GM20000 (cell line): Measurements from ENCODE around the gene SLC17A9.

ENCODE experiments used
- DNase-seq: peaks from one replicate; pipeline ENCODE4 v3.0.0; 2012; ENCODE audit warnings: low spot score
- TF ChIP-seq, protein P1 (sequence below): IDR thresholded peaks from 2 replicates; pipeline ENCODE4 v1.5.1; 2012; ENCODE audit warnings: mild to moderate bottlenecking, control low read depth; ENCODE audit errors: extremely low read depth, missing control alignments

The SLC17A9 gene

DNA sequence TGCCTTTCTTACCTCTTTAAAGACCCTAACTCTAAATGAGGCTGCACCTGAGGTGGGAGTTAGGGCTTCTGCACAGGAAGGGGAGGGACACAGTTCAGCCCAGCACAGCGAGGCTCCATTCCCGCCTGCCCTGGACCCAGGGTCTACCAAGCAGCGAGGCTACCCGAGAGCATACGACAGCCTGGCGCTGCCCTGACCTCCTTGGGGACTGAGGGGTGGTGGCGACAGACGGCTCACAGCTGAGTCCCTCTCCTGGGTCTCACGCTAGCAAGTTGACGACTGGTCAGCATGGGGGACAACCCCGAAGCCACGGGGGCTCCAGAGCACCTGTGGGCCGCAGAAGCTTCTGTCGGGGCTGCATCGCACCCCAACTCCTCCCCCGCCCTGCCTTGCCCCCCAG lies 24.4 kb downstream of the SLC17A9 start:
- TF ChIP-seq, protein P1, sequence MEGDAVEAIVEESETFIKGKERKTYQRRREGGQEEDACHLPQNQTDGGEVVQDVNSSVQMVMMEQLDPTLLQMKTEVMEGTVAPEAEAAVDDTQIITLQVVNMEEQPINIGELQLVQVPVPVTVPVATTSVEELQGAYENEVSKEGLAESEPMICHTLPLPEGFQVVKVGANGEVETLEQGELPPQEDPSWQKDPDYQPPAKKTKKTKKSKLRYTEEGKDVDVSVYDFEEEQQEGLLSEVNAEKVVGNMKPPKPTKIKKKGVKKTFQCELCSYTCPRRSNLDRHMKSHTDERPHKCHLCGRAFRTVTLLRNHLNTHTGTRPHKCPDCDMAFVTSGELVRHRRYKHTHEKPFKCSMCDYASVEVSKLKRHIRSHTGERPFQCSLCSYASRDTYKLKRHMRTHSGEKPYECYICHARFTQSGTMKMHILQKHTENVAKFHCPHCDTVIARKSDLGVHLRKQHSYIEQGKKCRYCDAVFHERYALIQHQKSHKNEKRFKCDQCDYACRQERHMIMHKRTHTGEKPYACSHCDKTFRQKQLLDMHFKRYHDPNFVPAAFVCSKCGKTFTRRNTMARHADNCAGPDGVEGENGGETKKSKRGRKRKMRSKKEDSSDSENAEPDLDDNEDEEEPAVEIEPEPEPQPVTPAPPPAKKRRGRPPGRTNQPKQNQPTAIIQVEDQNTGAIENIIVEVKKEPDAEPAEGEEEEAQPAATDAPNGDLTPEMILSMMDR: no peak
- DNase-seq: no peak

GRCh38 chr20:62977613-62978560 lies 25.4 kb downstream of the SLC17A9 start:
- TF ChIP-seq, protein P1: no peak
- peak; percentile 86 for DNase-seq

DNA sequence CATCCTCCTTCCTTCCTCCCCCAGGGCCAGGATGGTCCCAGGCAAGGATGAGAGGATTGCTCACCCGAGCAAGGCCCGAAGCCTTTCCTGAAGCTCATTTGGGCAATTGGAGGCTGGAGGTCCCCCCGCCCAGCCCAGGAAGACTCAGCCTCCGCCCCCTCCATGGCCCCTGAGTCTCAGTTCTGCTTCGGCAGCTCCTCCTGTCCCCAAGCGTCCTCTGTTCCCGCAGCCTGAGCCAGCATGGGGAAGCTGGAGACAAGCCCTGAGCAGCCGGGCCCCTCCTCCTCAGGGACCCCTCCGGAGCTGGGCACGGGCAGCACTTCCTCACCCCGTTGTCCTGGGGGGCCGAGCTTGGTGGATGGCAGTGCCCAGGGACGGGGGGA lies 26.0 kb downstream of the SLC17A9 start:
- no peak for DNase-seq
- TF ChIP-seq, protein P1: no peak

GRCh38 chr20:62979310-62979709 lies 26.8 kb downstream of the SLC17A9 start:
- TF ChIP-seq, protein P1: no peak
- DNase-seq: no peak

- no peak for DNase-seq
- TF ChIP-seq, protein P1: no peak
These were observed 27.4 kb downstream of the SLC17A9 start for GRCh38 chr20:62979876-62980373.

GRCh38 chr20:62980380-62980960 lies 28.0 kb downstream of the SLC17A9 start:
- no peak for DNase-seq
- TF ChIP-seq, protein P1: no peak

DNA sequence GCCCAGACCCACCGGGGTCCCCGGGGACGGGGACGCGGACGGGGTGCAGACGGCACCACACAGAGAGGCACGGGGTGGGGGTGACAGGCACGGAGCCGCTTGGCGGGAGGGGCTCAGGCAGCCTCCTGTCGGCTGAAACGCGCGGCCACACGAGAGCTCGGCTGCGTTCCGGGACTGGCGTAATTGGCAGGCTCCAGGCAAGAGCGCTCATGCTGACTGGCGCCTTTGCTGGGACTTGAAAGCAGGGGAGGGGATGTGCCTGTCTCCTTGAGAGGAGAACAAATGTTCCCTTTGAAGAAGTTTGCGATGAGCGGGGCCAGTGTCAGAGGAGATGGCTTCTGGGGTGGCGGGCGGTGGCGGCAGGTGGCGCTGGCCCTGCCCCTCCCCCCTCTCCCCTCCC lies 28.5 kb downstream of the SLC17A9 start:
- TF ChIP-seq, protein P1: no peak
- DNase-seq: no peak
